T-helper 1 cell (primary cell): ENCODE data around the gene TRIML2.
"Not testable (repeated sequence)": the region's sequence is repeated elsewhere in the genome, so short reads cannot be mapped to it uniquely, and the experiment has no call there.

Experiments
- DNase-seq, 5 donors: peaks; one replicate each; pipeline ENCODE4 v3.0.0-alpha.2; 2012 to 2020

The TRIML2 gene

GRCh38 chr4:188106454-188106853, 2.9 kb downstream of the TRIML2 start:
- no peak for DNase-seq

- DNase-seq, result no peak
Measured at GRCh38 chr4:188092824-188093223, 16.6 kb downstream of the TRIML2 start.

GRCh38 chr4:188086858-188087257, 22.5 kb downstream of the TRIML2 start:
- DNase-seq, result no peak

GRCh38 chr4:188082796-188083195, 26.6 kb downstream of the TRIML2 start:
- no peak for DNase-seq

GRCh38 chr4:188078116-188078515, 31.3 kb downstream of the TRIML2 start:
- DNase-seq, result no peak

GRCh38 chr4:188076169-188076568, 33.2 kb downstream of the TRIML2 start:
- DNase-seq, result no peak

GRCh38 chr4:188061083-188061482, 48.3 kb downstream of the TRIML2 start:
- no peak for DNase-seq

- no peak for DNase-seq
Measured at GRCh38 chr4:188053302-188053701, 56.1 kb downstream of the TRIML2 start.

GRCh38 chr4:188046657-188047056, 62.7 kb downstream of the TRIML2 start:
- DNase-seq, result no peak

- DNase-seq, result not testable (repeated sequence)
Measured at GRCh38 chr4:188045461-188045860, 63.9 kb downstream of the TRIML2 start.

- DNase-seq, result no peak
Measured at GRCh38 chr4:188043154-188043553, 66.2 kb downstream of the TRIML2 start.

GRCh38 chr4:188042191-188042590, 67.2 kb downstream of the TRIML2 start:
- no peak for DNase-seq

- DNase-seq, result no peak
Measured at GRCh38 chr4:188041721-188042120, 67.7 kb downstream of the TRIML2 start.
